HFFc6 (cell line): ENCODE data around the gene SLC9A5. TPM values are rescaled to one million over a fixed set of nuclear protein-coding genes. Genes with fewer than 3 reads are reported as not detected.

Experiments used
- DNase-seq: peaks from one replicate; pipeline ENCODE4 v3.0.0-alpha.2; 2018
- H3K27ac Mint-ChIP-seq: 2 replicates; pipeline ENCODE4 v1.8.0; 2020; ENCODE audit warnings: mild to moderate bottlenecking, mixed read lengths
- H3K27me3 Mint-ChIP-seq: 2 replicates; pipeline ENCODE4 v1.8.0; 2021; ENCODE audit warnings: mild to moderate bottlenecking, moderate library complexity, mixed read lengths; ENCODE audit not compliant: insufficient read depth
- H3K36me3 Mint-ChIP-seq: 2 replicates; pipeline ENCODE4 v1.8.0; 2021; ENCODE audit warnings: low read depth, mixed read lengths
- H3K4me1 Mint-ChIP-seq: 2 replicates; pipeline ENCODE4 v1.8.0; 2020; ENCODE audit warnings: low read depth, mixed read lengths
- H3K4me3 Mint-ChIP-seq: 2 replicates; pipeline ENCODE4 v1.8.0; 2020; ENCODE audit warnings: mild to moderate bottlenecking, moderate library complexity, mixed read lengths
- H3K9me3 Mint-ChIP-seq: 2 replicates; pipeline ENCODE4 v1.8.0; 2020; ENCODE audit warnings: mild to moderate bottlenecking, mixed read lengths
- CTCF ChIP-seq: fragments of 200-600 bp; sonication (generic); IDR thresholded peaks from 2 replicates; pipeline ENCODE4 v1.5.0; 2021; ENCODE audit warnings: antibody characterized with exemption, mild to moderate bottlenecking
- total RNA-seq, 6 experiments: library from RNA; stranded (reverse); fragmentation: NEBNext Ultra II Directional; extraction: Animal tissue kit (Norgen Biotek cat#: 25700); gene quantifications; 2 replicates in 1 of 6; 3 replicates in 5 of 6; pipeline ENCODE4 v1.2.3, GENCODE V29; 2021

Gene SLC9A5
- total RNA-seq, 6 experiments from 2014 or later = 3.3 to 4.2 (median 3.7) TPM

DNA sequence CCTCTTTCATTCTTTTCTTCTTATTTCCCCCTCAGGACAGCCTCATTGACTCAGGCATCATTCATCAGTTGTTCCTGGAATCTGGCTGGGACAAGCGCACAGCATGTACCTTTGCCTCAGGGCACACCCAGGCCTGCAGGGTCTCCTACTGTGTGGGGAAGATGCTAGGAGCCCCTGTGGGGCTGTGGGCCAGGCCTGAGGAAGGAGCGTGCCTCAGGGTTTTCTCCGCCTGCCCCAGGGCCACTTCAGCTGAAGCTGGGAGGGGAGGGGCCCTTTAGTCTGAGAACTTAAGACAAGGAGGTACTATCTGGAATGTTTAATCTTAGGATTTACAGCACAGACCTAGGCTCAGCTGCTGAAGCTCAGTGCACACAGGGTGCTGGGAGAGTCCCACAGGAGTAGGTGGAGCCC is 41.9 kb upstream of the SLC9A5 start:
- Mint-ChIP-seq H3K27me3 (peaks cover 4% of the 10 kb centered on the region), H3K36me3 (no peaks in the 10 kb centered on the region), H3K4me1 (peaks cover 24% of the 10 kb centered on the region), H3K4me3 (no peak overlapping the region), H3K9me3 (no peaks in the 10 kb centered on the region), H3K27ac (peak overlapping the region; percentile 75)
- TF ChIP-seq CTCF = no peak
- peak; percentile 25 for DNase-seq

DNA sequence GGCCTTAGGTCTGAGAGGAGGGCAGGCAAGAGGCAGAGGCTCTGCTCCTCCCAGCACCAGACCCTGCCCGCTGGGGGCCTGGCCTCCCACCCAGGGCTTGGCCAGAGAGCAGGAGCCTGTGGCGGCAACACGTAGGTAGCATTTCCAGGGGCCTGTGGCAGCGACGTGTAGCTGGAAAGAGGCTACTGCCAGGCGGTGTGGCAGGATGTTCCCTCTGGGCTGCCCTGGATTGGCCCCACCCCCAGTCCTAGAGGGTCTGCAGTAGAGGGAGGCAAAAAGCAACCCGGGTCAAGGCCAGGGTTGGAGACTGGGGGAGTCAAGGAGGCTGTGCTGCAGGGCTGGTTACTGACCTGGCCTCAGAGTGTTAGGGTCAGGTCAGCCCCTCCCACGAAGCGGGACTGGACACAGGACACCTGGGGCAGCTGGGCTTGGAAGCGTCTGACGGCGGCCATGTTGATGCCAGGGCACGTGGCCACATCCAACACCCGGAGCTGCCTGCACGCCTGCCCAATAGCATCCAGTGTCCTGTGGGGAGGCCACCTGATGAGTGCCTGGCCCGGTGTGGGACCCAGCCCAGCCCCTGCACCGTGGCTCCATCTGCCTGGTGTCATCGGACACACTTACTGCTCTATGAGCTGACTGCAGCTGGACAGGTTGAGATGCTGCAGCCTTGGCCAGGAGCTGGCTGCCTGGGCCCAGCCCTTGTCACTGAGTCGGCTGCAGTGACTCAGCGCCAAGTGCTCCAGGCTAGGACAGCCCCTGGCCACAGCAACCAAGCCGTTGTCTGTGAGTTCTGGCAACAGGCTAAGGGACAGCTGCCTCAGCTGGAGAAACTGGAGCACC is 41.3 kb upstream of the SLC9A5 start:
- peaks cover 4% of the 10 kb centered on the region for H3K27me3 Mint-ChIP-seq
- peaks cover 24% of the 10 kb centered on the region for H3K4me1 Mint-ChIP-seq
- no peaks in the 10 kb centered on the region for H3K36me3 Mint-ChIP-seq
- TF ChIP-seq CTCF = no peak
- H3K9me3 Mint-ChIP-seq = no peaks in the 10 kb centered on the region
- peak; percentile 74 for DNase-seq
- H3K27ac Mint-ChIP-seq = peak overlapping the region; percentile 83
- no peak overlapping the region for H3K4me3 Mint-ChIP-seq

DNA sequence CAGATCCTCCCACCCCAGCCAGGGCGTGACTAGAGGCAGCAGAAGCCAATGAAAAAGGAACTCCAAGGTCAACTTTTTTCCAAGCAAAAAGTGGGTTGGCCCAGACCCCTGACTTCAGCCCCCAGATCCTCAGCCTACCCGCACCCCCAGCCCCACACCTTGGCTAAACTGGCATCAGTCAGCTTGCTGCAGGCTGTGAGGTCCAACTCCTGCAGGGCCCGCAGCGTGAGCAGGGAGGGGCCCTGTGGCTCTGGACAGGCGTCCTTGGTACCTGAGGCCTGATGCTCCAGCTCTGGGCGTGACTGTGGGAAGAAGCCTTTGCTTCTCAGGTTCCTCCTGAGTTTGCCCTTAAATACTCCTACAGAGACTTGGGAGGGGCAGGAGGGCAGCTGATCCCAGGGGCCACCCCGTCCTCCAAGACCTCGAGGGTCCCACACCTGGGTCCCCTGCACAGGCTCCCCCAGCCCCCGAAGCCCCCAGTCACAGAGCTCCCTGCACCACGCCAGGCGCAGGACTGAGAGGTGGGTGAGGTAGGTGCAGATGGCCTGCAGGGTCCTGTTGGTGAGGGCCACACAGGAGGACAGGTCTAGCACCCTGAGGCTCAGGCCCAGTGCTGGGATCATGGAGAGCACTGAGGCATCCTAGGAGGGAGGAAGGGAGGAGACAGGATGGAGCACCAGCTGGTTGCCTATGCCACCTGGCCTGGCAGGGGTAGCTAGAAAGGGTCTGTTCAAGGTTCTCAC is 40.5 kb upstream of the SLC9A5 start:
- H3K36me3 Mint-ChIP-seq = no peaks in the 10 kb centered on the region
- DNase-seq = no peak
- H3K27ac Mint-ChIP-seq = peak overlapping the region; percentile 83
- H3K4me1 Mint-ChIP-seq = peaks cover 32% of the 10 kb centered on the region
- peaks cover 4% of the 10 kb centered on the region for H3K27me3 Mint-ChIP-seq
- no peak overlapping the region for H3K4me3 Mint-ChIP-seq
- H3K9me3 Mint-ChIP-seq = no peaks in the 10 kb centered on the region
- no peak for TF ChIP-seq CTCF

DNA sequence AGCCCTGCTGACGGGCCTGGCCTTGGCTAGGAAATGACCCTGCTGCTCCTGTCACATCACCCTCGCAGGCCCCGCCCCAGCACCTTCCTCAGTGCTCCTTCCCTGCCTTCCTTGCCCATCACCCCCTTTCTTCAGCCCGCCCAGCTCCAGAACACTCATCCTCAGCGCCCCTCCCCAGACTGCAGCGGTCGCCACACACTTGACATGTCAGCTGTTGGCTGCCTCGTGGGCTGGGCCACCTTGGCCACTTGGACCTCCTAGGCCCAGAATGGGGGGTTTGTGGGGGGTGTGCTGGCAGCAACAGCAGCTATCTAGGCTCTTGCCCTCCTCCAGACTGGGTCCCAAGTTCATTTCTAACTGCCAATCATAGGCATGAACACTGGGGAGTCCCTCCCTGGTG is 39.2 kb upstream of the SLC9A5 start:
- Mint-ChIP-seq H3K27ac (no peak overlapping the region), H3K27me3 (peaks cover 4% of the 10 kb centered on the region), H3K4me1 (peaks cover 32% of the 10 kb centered on the region), H3K36me3 (no peaks in the 10 kb centered on the region), H3K9me3 (no peaks in the 10 kb centered on the region), H3K4me3 (no peak overlapping the region)
- no peak for DNase-seq
- no peak for TF ChIP-seq CTCF

DNA sequence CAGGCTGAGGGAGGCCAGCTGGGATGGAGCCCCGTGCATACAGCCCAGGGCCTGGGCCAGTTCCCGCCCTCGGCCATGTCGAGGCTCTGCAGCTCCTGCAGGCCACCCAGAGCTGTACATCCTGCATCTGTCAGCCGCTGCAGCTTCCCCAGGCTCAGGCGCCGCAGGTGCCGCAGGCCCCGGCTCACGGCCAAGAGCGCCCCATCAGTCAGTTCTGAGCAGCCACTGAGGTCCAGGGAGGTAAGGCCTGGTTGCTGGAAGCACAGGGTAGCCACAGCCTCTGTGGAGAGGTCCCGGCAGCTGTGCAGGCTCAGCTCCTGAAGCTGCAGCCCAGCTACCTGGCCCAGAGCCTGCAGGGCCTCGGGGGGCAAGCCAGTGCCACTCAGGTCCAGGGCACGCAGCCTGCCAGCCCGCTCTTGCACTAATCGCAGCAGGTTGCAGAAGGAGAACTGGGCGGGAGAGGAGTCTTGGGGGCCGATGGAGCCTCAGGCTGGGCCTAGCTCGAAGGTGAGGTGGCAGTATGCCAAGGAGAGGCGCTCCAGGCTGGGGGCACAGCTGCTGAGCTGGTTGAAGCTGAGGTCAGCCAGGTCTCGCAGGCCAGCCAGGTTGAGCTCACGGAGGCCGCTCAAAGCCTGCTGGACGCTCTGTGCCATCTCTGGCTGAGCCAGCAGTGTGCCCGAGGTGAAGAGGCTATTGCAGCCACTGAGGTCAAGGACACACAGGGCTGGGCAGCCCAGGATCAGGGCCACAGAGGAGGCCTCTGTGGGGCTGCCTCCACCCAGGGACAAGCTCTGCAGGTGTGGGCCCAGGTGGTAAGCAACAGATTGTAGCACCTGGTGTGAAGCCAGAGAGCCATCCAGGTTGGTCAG is 38.5 kb upstream of the SLC9A5 start:
- Mint-ChIP-seq H3K27ac (no peak overlapping the region), H3K27me3 (peaks cover 3% of the 10 kb centered on the region), H3K4me3 (no peak overlapping the region)

More for the DNA sequence above, 38.5 kb upstream of the SLC9A5 start:
- TF ChIP-seq CTCF = no peak
- Mint-ChIP-seq H3K9me3 (no peaks in the 10 kb centered on the region), H3K36me3 (no peaks in the 10 kb centered on the region), H3K4me1 (peaks cover 32% of the 10 kb centered on the region)
- no peak for DNase-seq
